Endothelial cell of umbilical vein (primary cell): ENCODE results near the gene FGF2. TPM values are rescaled to one million over a fixed set of nuclear protein-coding genes. Genes with fewer than 3 reads are reported as not detected.

Experiments used
- BruUV-seq: library from RNA; stranded (reverse); fragments of 400-500 nt; replicated peaks from 2 replicates; lab custom pipeline; 2021; lab: Mats Ljungman, UMichigan
- CTCF ChIA-PET: fragments of 300-600, 350-600 bp; sonication (Branson Sonifier 250); formaldehyde crosslinking; loops from one replicate; lab custom pipeline; 2021; ENCODE audit warnings: antibody characterized with exemption, inconsistent platforms; lab: Charles Lee
- POLR2A ChIA-PET: fragments of 300-600, 350-600 bp; sonication (Branson Sonifier 250); formaldehyde crosslinking; loops from one replicate; lab custom pipeline; 2021; ENCODE audit warnings: antibody characterized with exemption, inconsistent platforms; lab: Charles Lee
- DNase-seq: peaks from one replicate; pipeline ENCODE4 v3.0.0-alpha.2; 2011; ENCODE audit warnings: low read depth, low spot score
- FAIRE-seq: peaks from 2 replicates; lab custom pipeline; 2011; peaks lifted over from hg19 to GRCh38; lab: Jason Lieb, UNC
- H2AFZ ChIP-seq: 2 replicates; pipeline ENCODE4 v1.6.0; 2012; ENCODE audit warnings: low read depth, low read length, control low read depth, inconsistent platforms
- H3K27ac ChIP-seq: 2 replicates; pipeline ENCODE4 v1.5.1; 2011; ENCODE audit warnings: low read depth, mild to moderate bottlenecking, control low read depth, low read length, moderate library complexity; ENCODE audit not compliant: insufficient read depth
- H3K27me3 ChIP-seq, 2 experiments: 2 replicates each; pipeline versions ENCODE4 v1.6.0 to v1.6.1; 2011; ENCODE audit warnings: low read length in 2 of 2, mixed read lengths in 1 of 2; ENCODE audit not compliant: control insufficient read depth in 2 of 2, insufficient read depth in 2 of 2
- H3K36me3 ChIP-seq, 2 experiments: 2 replicates in 1 of 2; 3 replicates in 1 of 2; pipeline ENCODE4 v1.5.1; 2011; ENCODE audit warnings: low read length in 2 of 2, mild to moderate bottlenecking in 1 of 2, moderate library complexity in 1 of 2; ENCODE audit not compliant: control insufficient read depth in 2 of 2, insufficient read depth in 2 of 2; ENCODE audit errors: extremely low read depth in 1 of 2
- H3K4me1 ChIP-seq: 3 replicates; pipeline ENCODE4 v1.5.1; 2011; ENCODE audit warnings: mild to moderate bottlenecking, low read length; ENCODE audit not compliant: control insufficient read depth, insufficient read depth; ENCODE audit errors: extremely low read depth
- H3K4me2 ChIP-seq: 2 replicates; pipeline ENCODE4 v1.6.1; 2011; ENCODE audit warnings: low read length, control low read depth, mixed read lengths; ENCODE audit not compliant: insufficient read depth
- H3K4me3 ChIP-seq, 3 experiments: fragments of 200-600 bp in 1 of 3; sonication (generic), shearing (Covaris generic) in 1 of 3; replicated peaks in 1 of 3; 2 replicates each; pipeline ENCODE4 v1.5.1; 2011 to 2016; ENCODE audit warnings: control low read depth in 3 of 3, low read length in 3 of 3, mild to moderate bottlenecking in 2 of 3, inconsistent platforms in 1 of 3, low read depth in 1 of 3, moderate library complexity in 1 of 3; ENCODE audit not compliant: insufficient read depth in 1 of 3
- H3K79me2 ChIP-seq: 2 replicates; pipeline ENCODE4 v1.6.0; 2012; ENCODE audit warnings: low read length, inconsistent platforms; ENCODE audit not compliant: control insufficient read depth, insufficient read depth
- H3K9ac ChIP-seq: replicated peaks from 2 replicates; pipeline ENCODE3; 2011; ENCODE audit warnings: low read length, control low read depth; ENCODE audit not compliant: insufficient read depth; ENCODE audit errors: extremely low read depth
- H3K9me1 ChIP-seq: replicated peaks from 3 replicates; pipeline ENCODE4 v1.6.0; 2011; ENCODE audit warnings: mild to moderate bottlenecking, low read length; ENCODE audit not compliant: control insufficient read depth, insufficient read depth; ENCODE audit errors: extremely low read depth
- H3K9me3 ChIP-seq: replicated peaks from 2 replicates; pipeline ENCODE4 v1.5.1; 2012; ENCODE audit warnings: low read length, inconsistent platforms; ENCODE audit not compliant: control insufficient read depth, insufficient read depth
- H4K20me1 ChIP-seq: replicated peaks from 2 replicates; pipeline ENCODE3; 2011; ENCODE audit warnings: mild to moderate bottlenecking, low read length; ENCODE audit not compliant: control insufficient read depth, insufficient read depth; ENCODE audit errors: extremely low read depth
- CTCF ChIP-seq, 2 donors: IDR thresholded peaks; 1 replicate in 1 of 2; 2 replicates in 1 of 2; pipeline ENCODE4 v1.5.1; 2011; ENCODE audit warnings: low read length in 2 of 2, mild to moderate bottlenecking in 2 of 2, moderate library complexity in 2 of 2, control low read depth in 1 of 2, inconsistent platforms in 1 of 2, low read depth in 1 of 2; ENCODE audit not compliant: insufficient read depth in 1 of 2; ENCODE audit errors: extremely low read depth in 1 of 2
- EZH2 ChIP-seq: IDR thresholded peaks from 2 replicates; pipeline ENCODE4 v1.6.1; 2012; ENCODE audit warnings: borderline replicate concordance, low read depth, mild to moderate bottlenecking, moderate library complexity, low read length, inconsistent platforms; ENCODE audit not compliant: severe bottlenecking
- FOS ChIP-seq: IDR thresholded peaks from 2 replicates; pipeline ENCODE4 v1.6.1; 2011; ENCODE audit warnings: mild to moderate bottlenecking, low read length, moderate library complexity, borderline replicate concordance; ENCODE audit not compliant: insufficient read depth
- GATA2 ChIP-seq: IDR thresholded peaks from 2 replicates; pipeline ENCODE4 v1.7.0; 2011; ENCODE audit warnings: low read depth, mild to moderate bottlenecking, moderate library complexity, mixed read lengths, low read length; ENCODE audit not compliant: insufficient read length, insufficient read depth
- JUN ChIP-seq: IDR thresholded peaks from 2 replicates; pipeline ENCODE4 v1.6.1; 2011; ENCODE audit warnings: borderline replicate concordance, low read depth; ENCODE audit not compliant: insufficient read length, insufficient read depth
- MYC ChIP-seq: IDR thresholded peaks from one replicate; pipeline ENCODE4 v1.6.1; 2011; ENCODE audit warnings: mild to moderate bottlenecking, low read depth, low read length
- POLR2A ChIP-seq: IDR thresholded peaks from 2 replicates; pipeline ENCODE4 v1.6.1; 2012; ENCODE audit warnings: low read depth, mild to moderate bottlenecking, control low read depth, low read length
- POLR2AphosphoS5 ChIP-seq: IDR thresholded peaks from 2 replicates; pipeline ENCODE4 v1.6.1; 2012; ENCODE audit warnings: low read depth, mild to moderate bottlenecking, control low read depth, low read length, moderate library complexity; ENCODE audit not compliant: insufficient read depth
- dilution Hi-C: fragments of 300-500 bp; cut with MboI; formaldehyde crosslinking; loops from one replicate; pipeline ENCODE4 v1.15.0; 2019; ENCODE audit warnings: low sequenced_read_pairs; ENCODE audit not compliant: extremely low pct_ligation_motif_present
- intact Hi-C: fragments of 100-400 bp; cut with micrococcal nuclease; formaldehyde crosslinking; loops from one replicate; pipeline ENCODE4 v1.10.0; 2022
- polyA plus RNA-seq, 4 experiments: library from polyadenylated mRNA; depleted of rRNA in 3 of 4; stranded (reverse) in 3 of 4; unstranded in 1 of 4; fragments of >200 nt; gene quantifications; 2 replicates each; pipeline versions ENCODE4 v1.2.1 to v1.2.3, GENCODE V29; 2011 to 2012; ENCODE audit warnings: missing spikeins in 1 of 4
- total RNA-seq: library from RNA; stranded (reverse); gene quantifications from 2 replicates; pipeline ENCODE4 v1.2.3, GENCODE V29; 2021
- TF ChIP-seq, protein P1 (sequence below): IDR thresholded peaks from 2 replicates; pipeline ENCODE4 v1.6.1; 2011; ENCODE audit not compliant: insufficient read depth, insufficient read length

FGF2 gene
- total and polyA plus RNA-seq, 2 donors (not counting 3 experiments of a cell fraction or from before 2014, with no cell fraction given) = 4.6 to 23.9 TPM

- intact Hi-C loops = no loop called here
- peaks cover 0 to 3% of the 10 kb centered on the region in 2 experiments for H3K36me3 ChIP-seq
- no peaks in the 10 kb centered on the region for H3K9me1 ChIP-seq
- DNase-seq (no peak), FAIRE-seq (no peak)
- no peaks in the 10 kb centered on the region for H3K79me2 ChIP-seq
- dilution Hi-C loops = no loop called here
- H4K20me1 ChIP-seq = no peaks in the 10 kb centered on the region
- H3K4me3 ChIP-seq = no peak overlapping the region
- no peak overlapping the region for H3K9ac ChIP-seq
- H3K27ac ChIP-seq = no peak overlapping the region
- BruUV-seq = no TSS peak
- no peak overlapping the region for H2AFZ ChIP-seq
- H3K4me1 ChIP-seq = peaks cover 7% of the 10 kb centered on the region
- H3K9me3 ChIP-seq = no peaks in the 10 kb centered on the region
- H3K27me3 ChIP-seq = no peaks in the 10 kb centered on the region
- TF ChIP-seq GATA2 = no peak
- no peak for TF ChIP-seq MYC
- no peak for TF ChIP-seq JUN
- no peak for TF ChIP-seq POLR2A
- TF ChIP-seq POLR2AphosphoS5 = no peak
- ChIA-PET POLR2A (interaction anchor here (0.7 kb wide), 1 partner anchor 64 kb away, joined by 3 read pairs; the partner anchor contains the start of gene NUDT6), CTCF (no interaction called here)
- H3K4me2 ChIP-seq = no peak overlapping the region
These were observed 32.1 kb downstream of the FGF2 start for GRCh38 chr4:122858705-122859104.

DNA sequence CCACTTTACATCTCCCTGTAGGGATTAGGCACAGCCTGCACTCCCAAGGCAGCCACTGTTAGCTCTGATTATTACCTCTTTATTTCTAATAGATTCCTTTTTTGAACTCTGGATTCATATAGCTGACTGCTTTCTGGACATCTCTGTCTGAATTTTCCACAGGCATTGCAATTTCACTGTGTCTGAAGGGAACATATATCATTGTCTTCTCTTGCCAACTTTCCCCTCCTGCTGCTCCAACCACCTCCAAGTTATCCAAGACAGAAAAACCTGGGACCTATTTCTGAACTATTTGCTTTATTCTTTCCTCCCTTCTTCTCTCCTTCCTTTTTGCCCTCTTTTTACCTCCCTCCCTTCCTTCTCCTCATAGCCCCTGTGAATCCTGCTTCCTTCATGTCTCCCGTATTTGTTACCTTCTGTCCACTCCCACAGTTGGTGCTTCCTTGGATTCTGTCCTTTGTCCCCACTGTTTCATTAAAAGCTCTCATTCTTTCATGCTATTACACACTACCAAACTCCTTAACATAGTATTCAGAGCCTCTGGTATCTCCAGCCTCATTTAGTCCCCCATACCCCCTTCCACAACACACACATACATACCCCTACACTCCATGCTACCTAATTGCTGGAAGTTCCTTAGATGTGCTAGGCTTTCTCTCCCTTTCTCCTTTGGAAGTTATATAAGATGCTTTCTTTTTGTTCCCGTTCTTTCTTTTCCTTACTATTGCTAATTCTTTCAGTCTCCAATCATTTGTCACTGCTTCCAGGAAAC is 34.7 kb downstream of the FGF2 start:
- FAIRE-seq (no peak), DNase-seq (no peak)
- CTCF ChIA-PET = no interaction called here
- dilution Hi-C loops = no loop called here
- Histone ChIP-seq H3K27me3 (no peaks in the 10 kb centered on the region), H3K4me2 (no peak overlapping the region), H4K20me1 (no peaks in the 10 kb centered on the region), H3K4me1 (no peaks in the 10 kb centered on the region), H3K27ac (no peak overlapping the region), H3K79me2 (no peaks in the 10 kb centered on the region), H2AFZ (no peak overlapping the region), H3K9me1 (no peaks in the 10 kb centered on the region), H3K36me3 (peaks cover 0 to 3% of the 10 kb centered on the region in 2 experiments), H3K9me3 (no peaks in the 10 kb centered on the region), H3K4me3 (no peak overlapping the region), H3K9ac (no peak overlapping the region)
- intact Hi-C loops = no loop called here
- POLR2A ChIA-PET = no interaction called here
- BruUV-seq = no TSS peak
- TF ChIP-seq, protein P1, sequence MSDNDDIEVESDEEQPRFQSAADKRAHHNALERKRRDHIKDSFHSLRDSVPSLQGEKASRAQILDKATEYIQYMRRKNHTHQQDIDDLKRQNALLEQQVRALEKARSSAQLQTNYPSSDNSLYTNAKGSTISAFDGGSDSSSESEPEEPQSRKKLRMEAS = no peak
- TF ChIP-seq FOS (no peak), POLR2AphosphoS5 (no peak), CTCF (IDR thresholded peaks at IDR 0.05; ENCODE audit: extremely low read depth in 1 of 2, insufficient read depth in 1 of 2, low read depth in 1 of 2, low read length in 2 of 2) (no peak), EZH2 (no peak), MYC (no peak), POLR2A (no peak), JUN (no peak), GATA2 (no peak)
